Stimulated activated CD8-positive, alpha-beta memory T cell treated with anti-CD3 and anti-CD28 coated beads, Interleukin-7, amount 100 ng/mL, for 4 hours (primary cell): Measurements from ENCODE around the gene RAB40B.
"Not testable (repeated sequence)": the region's sequence is repeated elsewhere in the genome, so short reads cannot be mapped to it uniquely, and the experiment has no call there.

Experiments used
- DNase-seq, 2 donors: peaks; one replicate each; pipeline ENCODE4 v3.0.0-alpha.2; 2020; ENCODE audit warnings: low read depth in 2 of 2

RAB40B gene

DNA sequence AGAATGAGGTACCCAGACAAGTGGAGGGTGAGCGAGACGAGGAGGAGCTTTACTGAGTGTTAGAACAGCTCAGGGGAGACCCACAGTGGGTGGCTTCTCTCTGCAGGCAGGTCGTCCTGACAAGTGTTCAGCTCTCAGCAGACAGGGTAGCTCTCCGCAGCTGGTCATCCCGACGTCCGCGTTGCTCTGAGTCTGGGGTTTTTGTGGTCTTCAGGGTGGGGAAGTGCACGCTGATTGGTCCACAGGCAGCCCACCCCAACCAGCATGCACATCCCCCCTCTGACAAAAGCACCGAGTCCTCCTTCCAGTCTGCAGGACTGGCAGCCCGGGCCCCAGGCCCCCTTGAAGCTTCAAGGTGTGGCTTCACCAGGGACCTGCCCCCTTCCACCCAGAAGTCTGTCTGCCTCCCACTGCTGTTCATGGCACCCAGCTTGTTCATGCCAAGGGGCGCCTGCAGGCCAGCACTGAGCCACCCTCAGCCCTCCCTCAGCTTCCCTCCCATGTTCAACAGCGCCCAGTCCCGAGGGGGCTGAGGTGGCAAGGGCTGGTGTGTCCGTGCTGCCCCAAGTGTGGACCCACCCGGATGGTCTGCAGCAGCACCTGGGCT, 30.4 kb downstream of the RAB40B start:
- no peak for DNase-seq

DNA sequence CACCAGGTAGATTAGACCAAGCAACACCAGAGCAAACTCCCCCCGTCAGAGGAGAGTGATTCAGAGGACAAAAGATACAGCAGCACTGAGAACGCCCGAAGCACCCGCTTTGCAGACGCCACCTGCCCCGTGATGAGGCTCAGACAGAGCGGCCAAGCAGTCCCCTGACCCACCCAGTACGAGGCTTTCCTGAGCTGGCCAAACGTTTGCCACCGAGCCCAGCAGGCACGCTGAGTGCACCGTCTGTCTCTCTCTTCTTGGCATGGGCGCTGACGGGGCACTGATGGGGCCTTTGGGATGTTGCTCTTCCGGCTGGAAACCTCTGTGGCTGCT, 30.9 kb downstream of the RAB40B start:
- no peak for DNase-seq

DNA sequence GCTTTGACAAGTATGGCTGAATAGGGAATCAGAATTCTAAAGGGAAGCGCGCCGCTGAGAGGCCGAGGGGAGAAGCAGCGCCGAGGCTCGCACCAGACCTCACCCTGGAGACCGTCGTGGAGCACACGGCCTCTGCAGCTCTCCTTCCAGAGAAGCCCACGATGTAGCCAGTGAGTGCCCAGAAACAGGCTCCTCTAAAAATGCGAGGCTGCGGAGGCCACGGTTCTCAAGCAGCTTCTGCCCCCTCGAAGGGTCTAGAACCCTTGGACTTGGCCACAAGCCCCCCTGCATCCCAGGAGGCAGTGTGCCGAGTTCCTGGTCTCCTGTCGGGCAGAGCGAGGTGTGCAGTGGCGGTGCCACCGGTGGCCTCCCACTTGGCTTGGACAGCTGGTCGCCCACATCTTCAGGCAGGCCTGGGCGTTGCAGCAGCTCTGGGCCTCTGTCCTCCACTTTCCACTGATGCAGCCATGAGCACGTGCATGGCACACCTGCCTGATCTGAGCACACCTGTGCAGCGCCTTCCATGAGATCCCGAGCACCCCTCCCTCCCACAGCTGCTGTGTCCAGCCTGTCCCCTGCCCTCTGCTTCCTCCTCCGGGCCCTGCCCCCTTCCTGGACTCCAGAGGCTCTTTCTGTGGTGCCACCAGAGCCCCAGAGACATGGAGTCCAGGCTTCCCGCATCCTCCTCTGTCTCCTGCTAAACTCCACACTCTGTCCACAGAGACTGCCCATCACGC, 31.4 kb downstream of the RAB40B start:
- no peak for DNase-seq

GRCh38 chr17:82665891-82666290, 32.6 kb downstream of the RAB40B start:
- DNase-seq, result no peak

DNA sequence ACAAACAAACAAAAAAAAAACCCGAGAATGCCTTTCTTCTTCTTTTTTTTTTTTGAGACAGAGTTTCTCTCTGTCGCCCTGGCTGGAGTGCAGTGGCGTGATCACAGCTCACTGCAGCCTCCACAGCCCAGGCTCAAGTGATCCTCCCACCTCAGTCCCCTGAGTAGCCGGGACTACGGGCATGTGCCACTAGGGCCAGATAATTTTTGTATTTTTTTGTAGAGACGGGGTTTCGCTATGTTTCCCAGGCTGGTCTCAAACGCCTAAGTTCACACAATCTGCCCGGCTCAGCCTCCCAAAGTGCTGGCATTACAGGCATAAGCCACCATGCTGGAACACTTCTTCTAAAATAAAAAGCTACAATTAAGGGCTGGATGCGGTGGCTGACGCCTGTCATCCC, 33.3 kb downstream of the RAB40B start:
- no peak for DNase-seq

DNA sequence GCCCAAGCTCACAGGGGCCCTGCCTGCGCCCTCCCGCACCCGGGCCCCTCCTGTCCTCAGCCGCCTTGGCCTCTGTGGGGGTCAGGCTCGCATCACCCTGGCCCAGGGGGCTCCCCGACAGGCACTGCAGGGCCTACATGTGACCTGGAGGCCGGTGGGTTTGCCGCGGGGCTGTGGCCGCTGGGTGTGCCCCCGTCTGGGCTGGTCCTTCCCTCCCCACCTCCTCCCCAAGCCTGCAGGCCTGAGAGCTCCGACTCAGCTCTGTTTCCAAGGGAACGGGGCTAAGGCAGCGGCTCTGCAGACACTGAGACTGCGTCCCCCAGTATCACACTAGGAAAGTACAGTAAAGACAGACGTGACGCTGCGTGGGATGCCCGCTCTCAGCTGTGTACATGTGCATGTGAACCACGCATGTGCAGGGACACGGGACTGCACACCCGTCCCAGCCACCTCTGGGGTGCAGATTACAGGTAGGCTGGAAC, 33.8 kb downstream of the RAB40B start:
- DNase-seq, result no peak

DNA sequence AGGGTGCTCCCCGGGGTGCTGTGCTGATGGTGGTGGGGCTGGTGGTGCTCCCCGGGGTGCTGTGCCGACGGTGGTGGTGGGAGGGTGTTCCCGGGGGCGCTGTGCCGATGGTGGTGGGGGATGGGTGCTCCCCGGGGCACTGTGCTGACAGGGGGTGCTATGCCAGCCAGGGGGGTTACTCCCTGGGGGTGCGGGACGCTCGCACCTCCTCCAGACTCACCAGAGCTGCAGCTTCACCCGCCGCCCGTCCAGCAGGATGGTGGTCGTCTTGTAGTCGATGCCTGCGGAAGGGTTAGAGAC, 34.3 kb downstream of the RAB40B start:
- no peak for DNase-seq

DNA sequence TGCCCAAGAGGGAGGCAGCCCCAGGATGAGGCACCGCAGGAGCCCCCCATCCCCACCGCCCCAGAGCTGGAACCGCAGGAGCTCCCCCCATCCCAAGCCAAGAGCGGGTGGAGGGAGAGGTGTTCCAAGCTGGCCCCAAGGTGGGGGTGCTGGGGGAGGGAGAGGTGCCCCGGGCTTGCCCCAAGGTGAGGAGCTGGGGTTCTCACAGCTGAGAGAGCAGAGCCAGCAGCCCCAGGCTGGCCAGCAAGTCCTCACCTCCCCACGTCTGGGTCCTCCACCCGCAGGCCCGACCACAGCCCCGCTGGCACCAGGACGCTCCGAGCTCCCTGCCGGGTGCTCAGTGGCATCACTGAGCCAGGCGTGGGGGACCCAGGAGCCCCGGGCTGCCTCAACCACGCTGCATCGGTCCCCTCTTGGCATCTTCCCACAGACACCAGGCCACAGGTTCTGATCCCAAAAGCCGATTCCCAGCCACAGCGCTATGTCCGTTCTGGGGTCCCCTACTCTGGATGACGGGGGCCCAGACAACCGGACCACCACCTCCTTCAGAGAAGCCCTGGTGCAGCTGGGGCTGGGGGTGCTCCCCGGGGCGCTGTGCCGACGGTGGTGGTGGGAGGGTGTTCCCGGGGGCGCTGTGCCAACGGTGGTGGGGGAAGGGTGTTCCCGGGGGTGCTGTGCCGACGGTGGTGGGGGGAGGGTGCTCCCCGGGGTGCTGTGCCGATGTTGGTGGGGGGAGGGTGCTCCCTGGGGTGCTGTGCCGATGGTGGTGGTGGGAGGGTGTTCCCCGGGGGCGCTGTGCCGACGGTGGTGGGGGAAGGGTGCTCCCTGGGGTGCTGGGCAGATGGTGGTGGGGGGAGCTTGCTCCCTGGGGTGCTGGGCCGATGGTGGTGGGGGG, 34.9 kb downstream of the RAB40B start:
- no peak for DNase-seq

- no peak for DNase-seq
Observed at GRCh38 chr17:82662711-82663261, 35.7 kb downstream of the RAB40B start.

DNA sequence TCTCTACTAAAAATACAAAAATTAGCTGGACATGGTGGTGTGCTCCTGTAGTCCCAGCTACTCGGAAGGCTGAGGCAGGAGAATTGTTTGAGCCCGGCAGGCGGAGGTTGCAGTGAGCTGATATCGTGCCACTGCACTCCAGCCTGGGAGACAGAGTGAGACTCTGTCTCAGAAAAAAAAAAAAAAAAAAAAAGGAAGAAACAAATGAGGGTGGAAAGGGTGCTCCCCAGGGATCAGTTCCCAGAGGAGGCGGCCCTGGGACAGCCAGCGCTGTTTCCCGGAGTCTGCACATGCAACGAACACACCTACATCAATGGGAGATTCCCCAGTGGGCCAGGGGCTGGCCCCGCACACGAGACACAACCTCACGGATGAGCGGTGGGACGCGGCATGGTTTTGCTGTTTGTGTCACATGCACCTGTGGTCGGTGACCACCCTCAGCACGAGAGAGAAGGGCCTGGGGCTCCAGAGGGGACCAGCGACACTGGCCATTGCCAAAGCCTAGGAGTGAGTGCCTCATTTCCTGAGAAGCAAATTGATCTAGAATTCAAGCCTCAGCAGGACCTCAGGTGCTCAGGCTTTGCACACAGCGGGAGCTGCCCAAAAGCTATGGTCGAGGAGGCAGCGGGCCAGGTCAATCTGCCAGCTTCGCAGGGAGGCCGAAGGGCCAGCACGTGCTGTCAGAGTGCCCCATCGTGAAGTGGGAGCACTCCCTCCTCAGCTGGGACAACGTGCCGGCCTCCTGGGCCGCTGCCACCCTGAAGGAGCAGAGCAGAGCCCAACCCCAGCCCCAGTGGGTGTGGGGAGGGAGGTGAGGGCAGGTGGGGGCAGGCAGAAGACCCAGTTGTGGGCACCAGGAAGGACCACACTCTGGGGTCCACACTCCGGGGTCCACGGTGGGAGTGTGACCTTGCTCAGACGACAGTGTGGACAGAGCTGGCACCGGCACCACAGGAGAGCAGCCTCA, 36.5 kb downstream of the RAB40B start:
- no peak for DNase-seq

- DNase-seq, result no peak
Observed at GRCh38 chr17:82659886-82660285, 38.6 kb downstream of the RAB40B start.

DNA sequence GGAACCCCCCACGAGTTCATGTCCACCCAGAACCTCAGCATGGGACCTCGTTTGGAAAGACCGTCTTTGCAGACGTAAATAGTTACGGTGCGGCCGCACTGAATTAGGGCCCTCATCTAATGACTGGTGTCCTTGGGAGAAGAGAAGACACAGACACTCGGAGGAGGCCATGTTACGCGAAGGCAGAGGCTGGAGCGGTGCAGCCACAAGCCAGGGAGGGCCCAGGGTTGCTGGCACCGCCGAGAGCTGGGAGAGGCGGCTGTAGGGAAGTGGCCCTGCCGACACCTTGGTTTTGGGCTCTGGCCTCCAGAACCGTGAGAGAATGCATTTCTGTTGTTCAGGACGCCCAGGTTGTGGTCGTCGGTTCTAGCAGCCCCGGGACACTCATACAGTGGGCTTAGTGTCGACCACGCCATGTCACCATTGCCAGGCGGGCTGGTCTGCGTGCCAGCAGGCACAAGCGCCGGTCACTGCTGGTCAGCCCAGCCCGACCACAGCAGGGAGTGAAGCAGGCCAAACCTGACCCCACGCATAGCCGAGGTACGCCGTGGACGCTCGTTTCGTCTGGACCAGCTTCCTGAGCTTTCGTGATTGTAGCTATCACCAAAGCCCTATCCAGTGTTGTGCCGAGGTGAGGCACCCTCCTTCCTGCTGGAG, 39.6 kb downstream of the RAB40B start:
- no peak for DNase-seq

GRCh38 chr17:82658331-82658730, 40.2 kb downstream of the RAB40B start:
- no peak for DNase-seq

DNA sequence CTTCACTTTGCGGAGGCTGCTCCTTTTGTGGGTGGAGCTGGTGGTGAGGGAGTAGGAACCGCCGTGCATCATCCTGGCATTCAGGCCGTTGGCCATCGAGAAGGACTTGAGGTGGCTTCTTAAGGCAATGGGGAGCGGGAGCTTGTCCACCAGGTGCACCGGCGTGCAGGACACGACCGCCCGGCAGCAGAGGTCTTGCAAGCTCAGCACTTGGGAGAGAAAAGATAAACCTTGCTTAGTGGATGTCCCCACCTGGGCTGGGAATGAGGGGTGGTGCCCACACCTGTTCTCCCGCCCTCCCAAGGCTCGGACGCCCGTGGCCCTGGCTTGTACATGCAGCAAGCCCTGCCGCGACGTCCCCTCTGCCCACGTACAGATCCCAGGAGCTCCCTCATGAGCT, 40.6 kb downstream of the RAB40B start:
- DNase-seq, result no peak

DNA sequence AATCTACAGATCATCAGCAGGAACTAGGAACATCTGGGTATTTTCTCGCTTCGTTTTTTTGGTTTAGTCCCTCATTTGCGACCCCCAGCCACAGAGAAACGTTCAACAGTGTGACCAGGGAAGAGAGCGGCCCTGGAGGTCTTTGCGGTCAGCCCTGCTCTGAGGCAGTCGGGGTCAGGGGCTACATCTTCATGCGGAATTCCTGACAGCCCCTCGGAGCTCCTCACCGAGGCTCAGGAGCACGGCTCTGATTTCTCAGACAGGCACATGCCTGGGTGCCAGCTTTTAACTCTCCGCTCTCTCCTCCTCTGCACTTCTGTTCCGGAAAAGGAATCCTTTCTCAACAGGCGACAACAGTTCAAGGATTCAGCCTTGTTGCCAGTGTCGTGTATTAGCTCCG, 42.2 kb downstream of the RAB40B start:
- no peak for DNase-seq

DNA sequence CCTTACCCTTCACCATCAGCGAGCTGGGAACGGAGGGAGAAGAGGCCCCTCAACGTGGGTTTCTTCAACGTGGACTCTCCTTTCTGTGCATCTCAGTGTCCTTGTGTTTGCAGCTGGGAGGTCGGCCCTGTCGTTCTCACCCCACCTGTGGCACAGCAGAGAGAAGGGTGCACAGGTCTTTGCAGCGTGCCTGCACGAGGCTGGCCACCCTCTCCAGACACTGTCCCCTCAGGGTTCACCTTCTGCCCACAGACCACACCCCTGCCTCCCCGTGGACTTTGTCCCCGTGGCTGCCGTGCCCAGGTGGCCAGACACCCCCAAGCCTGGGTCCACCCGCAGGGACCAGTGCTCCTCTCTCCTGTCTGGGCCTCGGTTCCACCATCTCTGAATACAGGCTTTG, 43.0 kb downstream of the RAB40B start:
- DNase-seq, result no peak

- DNase-seq, result no peak
Observed at GRCh38 chr17:82655038-82655479, 43.4 kb downstream of the RAB40B start.

- DNase-seq, result not testable (repeated sequence)
Observed at GRCh38 chr17:82654611-82655010, 43.9 kb downstream of the RAB40B start.

DNA sequence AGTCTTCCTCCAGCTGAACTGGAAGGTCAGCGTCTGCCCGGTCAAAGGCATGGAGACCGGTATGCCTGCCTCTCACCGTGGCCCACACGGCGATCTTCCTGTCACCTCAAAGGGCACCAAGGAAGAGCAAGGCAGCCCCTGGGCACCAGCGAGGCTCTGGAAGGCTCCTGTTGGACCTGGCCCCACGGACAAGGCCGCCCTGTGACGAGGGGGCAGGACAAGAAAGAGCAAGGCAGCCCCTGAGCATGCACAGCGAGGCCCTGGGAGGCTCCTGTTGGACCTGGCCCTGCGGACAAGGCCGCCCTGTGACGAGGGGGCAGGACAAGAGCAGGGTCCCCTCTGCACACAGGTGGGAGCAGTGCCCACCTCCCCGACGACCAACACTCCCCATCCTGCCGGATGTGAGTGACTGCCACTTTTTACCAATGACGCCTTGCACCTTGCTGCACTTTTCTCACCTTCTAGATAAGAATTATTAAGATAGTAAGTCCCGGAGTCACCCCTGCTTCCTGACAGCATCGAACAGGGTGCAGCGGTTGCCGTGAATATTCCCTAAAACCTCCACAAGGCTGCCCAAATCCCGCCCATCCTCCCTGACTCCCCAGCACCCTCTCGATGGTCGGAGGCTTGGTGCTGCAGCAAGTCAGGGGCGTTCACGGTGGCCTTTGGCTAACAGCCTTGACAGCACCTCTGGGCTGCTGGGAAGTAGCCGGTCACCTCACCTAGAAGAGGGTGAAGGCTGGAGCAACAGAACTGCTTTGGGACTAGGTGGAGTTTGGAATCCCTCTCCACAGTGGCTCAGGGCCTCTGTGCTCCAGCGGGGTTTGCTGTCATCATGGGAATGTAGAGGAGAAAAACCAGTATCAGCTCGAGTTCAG, 44.6 kb downstream of the RAB40B start:
- no peak for DNase-seq

- no peak for DNase-seq
Observed at GRCh38 chr17:82650723-82651122, 47.8 kb downstream of the RAB40B start.
